Skeletal muscle satellite cell (primary cell): ENCODE measurements around the gene DMKN. TPM values are rescaled to one million over a fixed set of nuclear protein-coding genes. Genes with fewer than 3 reads are reported as not detected.

Source experiments
- H3K27me3 ChIP-seq: 2 replicates; pipeline ENCODE4 v1.7.0; 2013; ENCODE audit warnings: low read length; ENCODE audit not compliant: control insufficient read depth, insufficient read depth
- H3K36me3 ChIP-seq: 2 replicates; pipeline ENCODE4 v1.7.0; 2013; ENCODE audit warnings: mild to moderate bottlenecking, control low read depth, low read length; ENCODE audit not compliant: insufficient read depth
- H3K4me1 ChIP-seq: 2 replicates; pipeline ENCODE4 v1.7.0; 2013; ENCODE audit warnings: low read length; ENCODE audit not compliant: control insufficient read depth, insufficient read depth
- H3K4me2 ChIP-seq: 2 replicates; pipeline ENCODE4 v1.7.0; 2013; ENCODE audit warnings: mild to moderate bottlenecking, low read length
- H3K4me3 ChIP-seq: 2 replicates; pipeline ENCODE4 v1.7.0; 2013; ENCODE audit warnings: low read length
- H3K9ac ChIP-seq: 2 replicates; pipeline ENCODE4 v1.7.0; 2013; ENCODE audit warnings: mild to moderate bottlenecking, low read depth, low read length, moderate library complexity
- H3K9me3 ChIP-seq: replicated peaks from 2 replicates; pipeline ENCODE4 v1.7.0; 2013; ENCODE audit warnings: mild to moderate bottlenecking, control low read depth, low read length
- total RNA-seq: library from RNA; depleted of rRNA; stranded (reverse); fragments of >200 nt; gene quantifications from 2 replicates; pipeline ENCODE4 v1.2.3, GENCODE V29; 2012; rRNA removed

DMKN gene
- total RNA-seq = 9.4 and 14.4 TPM in 2 replicates

- H3K36me3 ChIP-seq = no peaks in the 10 kb centered on the region
- H3K27me3 ChIP-seq = peaks cover 49% of the 10 kb centered on the region
- H3K4me2 ChIP-seq = peak within 1 kb of the TSS; percentile 47
- H3K9me3 ChIP-seq = no peaks in the 10 kb centered on the region
- H3K4me3 ChIP-seq = no peak within 1 kb of the TSS
- H3K9ac ChIP-seq = peak within 1 kb of the TSS; percentile 11
- peaks cover 36% of the 10 kb centered on the region for H3K4me1 ChIP-seq
Observed at GRCh38 chr19:35513628-35514281, at the start of gene DMKN. Gene DMKN (minus strand): TSS chr19:35513649. CDS start chr19:35513475, 174 bp downstream.

GRCh38 chr19:35562776-35563175 lies 49.3 kb upstream of the DMKN start:
- H3K27me3 ChIP-seq = peaks cover 31% of the 10 kb centered on the region
- no peak overlapping the region for H3K9ac ChIP-seq
- H3K4me2 ChIP-seq = no peak overlapping the region
- H3K4me1 ChIP-seq = peaks cover 5% of the 10 kb centered on the region
- H3K36me3 ChIP-seq = no peaks in the 10 kb centered on the region
- H3K9me3 ChIP-seq = no peaks in the 10 kb centered on the region
- no peak overlapping the region for H3K4me3 ChIP-seq

- peaks cover 5% of the 10 kb centered on the region for H3K4me1 ChIP-seq
- no peak overlapping the region for H3K4me3 ChIP-seq
- H3K36me3 ChIP-seq = no peaks in the 10 kb centered on the region
- no peak overlapping the region for H3K4me2 ChIP-seq
- no peaks in the 10 kb centered on the region for H3K9me3 ChIP-seq
- H3K9ac ChIP-seq = no peak overlapping the region
- peaks cover 32% of the 10 kb centered on the region for H3K27me3 ChIP-seq
Observed at GRCh38 chr19:35562336-35562735, 48.9 kb upstream of the DMKN start.

- Histone ChIP-seq H3K9me3 (no peaks in the 10 kb centered on the region), H3K36me3 (no peaks in the 10 kb centered on the region), H3K4me3 (no peak overlapping the region), H3K4me2 (no peak overlapping the region), H3K4me1 (peaks cover 5% of the 10 kb centered on the region), H3K27me3 (peaks cover 37% of the 10 kb centered on the region), H3K9ac (no peak overlapping the region)
Observed at GRCh38 chr19:35561436-35561835, 48.0 kb upstream of the DMKN start.

GRCh38 chr19:35560677-35561076 lies 47.2 kb upstream of the DMKN start:
- Histone ChIP-seq H3K36me3 (no peaks in the 10 kb centered on the region), H3K4me2 (no peak overlapping the region), H3K4me1 (peaks cover 5% of the 10 kb centered on the region), H3K27me3 (peaks cover 37% of the 10 kb centered on the region), H3K9me3 (no peaks in the 10 kb centered on the region), H3K4me3 (no peak overlapping the region), H3K9ac (no peak overlapping the region)

- peaks cover 5% of the 10 kb centered on the region for H3K4me1 ChIP-seq
- peaks cover 34% of the 10 kb centered on the region for H3K27me3 ChIP-seq
- no peak overlapping the region for H3K4me2 ChIP-seq
- H3K36me3 ChIP-seq = no peaks in the 10 kb centered on the region
- H3K9ac ChIP-seq = no peak overlapping the region
- H3K9me3 ChIP-seq = no peaks in the 10 kb centered on the region
- no peak overlapping the region for H3K4me3 ChIP-seq
Observed at GRCh38 chr19:35560271-35560670, 46.8 kb upstream of the DMKN start.

GRCh38 chr19:35559781-35560180 lies 46.3 kb upstream of the DMKN start:
- Histone ChIP-seq H3K27me3 (peaks cover 33% of the 10 kb centered on the region), H3K4me2 (no peak overlapping the region), H3K4me1 (peaks cover 5% of the 10 kb centered on the region), H3K4me3 (no peak overlapping the region), H3K9me3 (no peaks in the 10 kb centered on the region), H3K9ac (no peak overlapping the region), H3K36me3 (no peaks in the 10 kb centered on the region)

GRCh38 chr19:35559281-35559659 lies 45.8 kb upstream of the DMKN start:
- Histone ChIP-seq H3K36me3 (no peaks in the 10 kb centered on the region), H3K4me2 (no peak overlapping the region), H3K9ac (no peak overlapping the region), H3K9me3 (no peaks in the 10 kb centered on the region), H3K27me3 (peaks cover 33% of the 10 kb centered on the region), H3K4me1 (peaks cover 5% of the 10 kb centered on the region), H3K4me3 (no peak overlapping the region)

DNA sequence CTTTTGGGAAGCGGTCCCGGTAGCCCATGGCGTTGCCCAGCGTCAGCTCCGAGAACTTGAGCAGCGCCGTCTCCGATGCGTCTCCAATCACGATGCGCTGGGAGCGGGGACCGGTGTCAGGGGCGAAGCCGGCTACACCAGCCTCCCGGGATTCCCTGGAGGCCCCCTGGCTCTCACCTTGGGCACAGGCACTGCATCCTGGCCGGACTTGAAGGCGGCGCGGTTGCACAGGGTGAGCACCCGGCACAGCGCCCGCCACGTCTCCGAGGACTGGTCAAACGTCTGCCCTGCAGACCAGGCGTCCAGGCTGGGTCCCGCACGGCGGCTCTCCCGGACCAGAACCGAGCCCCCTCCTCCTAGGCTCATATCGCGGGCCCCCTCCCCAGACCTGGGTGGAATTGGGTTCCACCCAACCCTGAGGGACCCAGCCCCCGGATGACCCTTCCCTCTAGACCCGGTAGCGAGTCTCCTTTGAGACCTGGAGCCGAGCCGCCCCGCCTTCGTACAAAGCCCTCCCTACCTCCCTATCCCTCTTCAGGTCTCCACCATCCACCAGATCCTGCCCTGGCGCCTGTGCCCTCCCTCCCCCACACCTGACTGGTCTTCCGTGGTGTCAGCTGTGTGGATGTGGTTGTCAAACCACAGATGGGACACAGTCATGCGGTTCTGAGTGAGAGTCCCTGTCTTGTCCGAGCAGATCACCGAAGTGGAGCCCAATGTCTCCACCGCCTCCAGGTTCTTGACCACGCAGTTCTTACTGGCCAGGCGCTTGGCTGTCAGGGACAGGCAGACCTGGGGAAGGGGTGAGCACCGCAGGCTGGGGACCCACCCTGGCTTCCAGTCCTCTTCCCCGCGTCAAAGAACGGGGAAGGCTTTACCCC lies 45.2 kb upstream of the DMKN start:
- H3K27me3 ChIP-seq = peaks cover 30% of the 10 kb centered on the region
- H3K4me2 ChIP-seq = peak overlapping the region; percentile 83
- no peaks in the 10 kb centered on the region for H3K36me3 ChIP-seq
- H3K4me1 ChIP-seq = peaks cover 5% of the 10 kb centered on the region
- no peak overlapping the region for H3K9ac ChIP-seq
- no peaks in the 10 kb centered on the region for H3K9me3 ChIP-seq
- H3K4me3 ChIP-seq = peak overlapping the region; percentile 65

DNA sequence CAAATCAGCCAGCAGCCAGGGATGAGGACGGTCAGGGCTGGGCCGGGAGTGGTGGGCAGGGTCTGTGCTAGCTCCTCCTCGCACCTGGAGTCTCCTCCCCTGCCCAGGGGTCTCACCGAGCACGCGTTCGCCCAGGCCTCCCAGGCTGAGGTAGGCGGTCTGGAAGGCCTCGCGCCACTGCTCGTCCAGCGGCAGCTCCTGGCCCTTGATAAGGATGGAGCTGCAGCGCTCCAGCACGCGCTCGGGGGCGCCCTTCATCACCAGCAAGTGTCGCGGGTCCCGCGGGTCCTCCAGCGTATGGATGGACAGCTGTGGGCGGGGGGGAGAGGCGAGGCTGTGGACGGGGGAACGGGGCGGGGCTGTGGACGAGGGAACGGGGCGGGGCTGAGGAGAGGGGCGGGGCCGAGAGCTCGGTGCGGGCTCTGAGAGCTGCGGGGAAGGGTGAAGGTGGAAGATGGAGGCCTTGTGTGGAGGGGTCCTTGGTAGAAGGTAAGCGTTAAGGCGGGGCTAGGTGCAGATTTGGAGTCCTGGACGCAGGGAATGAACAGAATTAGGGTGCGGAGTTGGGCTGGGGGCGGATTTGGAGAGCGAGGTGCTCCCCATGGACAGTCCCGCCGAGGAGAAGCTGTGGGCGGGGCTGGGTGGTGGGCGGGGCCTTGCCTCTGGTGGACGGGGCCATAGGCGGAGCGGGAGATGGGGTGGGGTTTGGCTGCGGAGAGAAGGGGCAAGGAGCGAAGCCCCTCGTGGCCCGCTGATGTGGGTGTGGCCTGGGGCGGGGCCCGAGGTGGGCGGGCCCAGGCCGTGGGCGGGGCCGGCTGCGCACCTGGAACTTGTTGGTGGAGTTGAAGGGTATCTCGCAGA lies 44.3 kb upstream of the DMKN start:
- H3K27me3 ChIP-seq = peaks cover 34% of the 10 kb centered on the region
- no peaks in the 10 kb centered on the region for H3K9me3 ChIP-seq
- H3K4me2 ChIP-seq = peak overlapping the region; percentile 83
- no peak overlapping the region for H3K9ac ChIP-seq
- peaks cover 5% of the 10 kb centered on the region for H3K4me1 ChIP-seq
- H3K36me3 ChIP-seq = no peaks in the 10 kb centered on the region
- H3K4me3 ChIP-seq = peak overlapping the region; percentile 65

DNA sequence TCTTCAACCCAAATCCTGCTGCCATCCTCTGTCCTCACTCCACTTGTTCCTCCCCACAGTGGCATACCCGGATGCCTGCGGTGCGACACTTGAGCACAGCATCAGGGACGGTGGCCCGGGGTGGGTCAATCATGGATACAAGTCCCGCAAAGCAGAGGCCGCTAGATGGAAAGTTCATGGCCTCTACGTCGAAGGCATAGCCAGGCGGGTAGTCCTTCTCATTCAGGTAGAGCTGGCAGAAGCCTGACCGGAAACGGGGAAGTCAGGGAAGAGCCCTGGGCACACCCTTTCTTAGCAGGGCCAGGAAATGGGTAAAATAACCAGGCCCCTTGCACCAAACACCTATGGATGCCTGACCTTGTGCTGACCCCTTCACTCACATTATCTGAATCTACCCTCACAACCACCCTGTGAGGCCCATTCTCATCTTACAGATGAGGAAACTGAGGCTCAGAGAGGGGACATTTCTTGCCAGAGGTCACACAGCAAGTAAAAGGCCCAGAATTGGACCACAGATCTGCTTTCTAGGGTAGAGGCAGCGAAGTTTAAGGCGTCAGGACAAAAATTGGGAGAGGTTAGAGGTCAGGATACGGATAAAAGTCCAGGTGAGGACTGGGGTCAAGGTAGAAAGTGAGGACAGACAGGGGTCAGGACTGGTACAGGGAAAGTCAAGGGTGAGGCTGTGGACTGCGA lies 43.5 kb upstream of the DMKN start:
- no peak overlapping the region for H3K9ac ChIP-seq
- peaks cover 5% of the 10 kb centered on the region for H3K4me1 ChIP-seq
- no peaks in the 10 kb centered on the region for H3K9me3 ChIP-seq
- H3K4me2 ChIP-seq = no peak overlapping the region
- peaks cover 36% of the 10 kb centered on the region for H3K27me3 ChIP-seq
- H3K4me3 ChIP-seq = no peak overlapping the region
- no peaks in the 10 kb centered on the region for H3K36me3 ChIP-seq
